SK-N-MC (cell line): ENCODE measurements around the gene VSIG4.

ENCODE experiments used
- EZH2 ChIP-seq: fragments of 200-600 bp; sonication (generic); IDR thresholded peaks from one replicate; pipeline ENCODE4 v1.6.1; 2017; ENCODE audit warnings: antibody characterized with exemption
- POLR2AphosphoS5 ChIP-seq: IDR thresholded peaks from 2 replicates; pipeline ENCODE4 v1.6.1; 2012; ENCODE audit warnings: mild to moderate bottlenecking, low read depth, low read length, borderline replicate concordance

DNA sequence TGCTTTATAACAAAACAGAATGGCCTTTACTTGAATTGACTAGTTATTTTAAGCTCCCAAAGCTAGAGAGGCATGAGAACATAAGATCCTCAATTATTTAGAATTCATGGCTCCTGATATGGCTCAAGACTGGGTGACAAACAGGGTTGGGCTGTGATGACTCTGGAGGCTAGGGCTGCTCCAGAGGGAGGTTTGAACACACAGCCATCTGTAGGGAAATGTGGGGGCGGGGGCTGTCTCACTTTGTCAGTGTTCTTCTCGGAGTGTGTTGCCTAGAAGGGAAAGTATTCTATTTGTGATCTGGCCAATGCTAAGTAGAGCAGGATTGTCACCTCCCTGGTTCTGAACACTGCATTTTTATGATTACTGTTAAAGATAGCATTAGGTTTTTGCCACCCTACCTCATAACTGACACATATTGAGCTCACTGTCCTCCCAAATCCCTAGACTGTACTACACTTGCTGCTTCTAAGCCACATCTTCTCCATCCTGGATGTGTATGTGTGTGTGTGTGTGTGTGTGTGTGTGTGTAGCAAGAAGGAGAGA lies 45.9 kb downstream of the VSIG4 start:
- TF ChIP-seq EZH2, result no peak
- TF ChIP-seq POLR2AphosphoS5, result no peak
